Suprapubic skin (tissue), 4 donors: Measurements from ENCODE around the gene HS3ST2. TPM values are rescaled to one million over a fixed set of nuclear protein-coding genes. Genes with fewer than 3 reads are reported as not detected.

Source experiments
- DNase-seq, 2 donors: peaks; one replicate each; pipeline ENCODE4 v3.0.0-alpha.2; 2019; ENCODE audit warnings: low spot score in 2 of 2
- H3K27ac ChIP-seq: fragments of 200-600 bp; sonication (generic); one replicate; pipeline ENCODE4 v1.5.1; 2019
- H3K27me3 ChIP-seq: fragments of 200-600 bp; sonication (generic); one replicate; pipeline ENCODE4 v1.5.1; 2019
- H3K36me3 ChIP-seq: fragments of 200-600 bp; sonication (generic); one replicate; pipeline ENCODE4 v1.5.1; 2019
- H3K4me1 ChIP-seq: fragments of 200-600 bp; sonication (generic); one replicate; pipeline ENCODE4 v1.5.1; 2019
- H3K4me3 ChIP-seq: fragments of 200-600 bp; sonication (generic); one replicate; pipeline ENCODE4 v1.5.1; 2019; ENCODE audit warnings: mild to moderate bottlenecking
- H3K9me3 ChIP-seq: fragments of 200-600 bp; sonication (generic); one replicate; pipeline ENCODE4 v1.5.1; 2019
- EP300 ChIP-seq: sonication (generic); formaldehyde crosslinking; IDR thresholded peaks from one replicate; pipeline ENCODE4 v1.6.1; 2017; ENCODE audit warnings: antibody characterized with exemption
- POLR2A ChIP-seq, 2 donors: fragments of 450-650 bp; IDR thresholded peaks; one replicate each; pipeline ENCODE4 v1.6.1; 2017; ENCODE audit warnings: antibody characterized with exemption in 2 of 2, mild to moderate bottlenecking in 2 of 2, moderate library complexity in 2 of 2
- POLR2AphosphoS5 ChIP-seq, 3 donors: sonication (generic); formaldehyde crosslinking; IDR thresholded peaks; one replicate each; pipeline ENCODE4 v1.6.1; 2017; ENCODE audit warnings: antibody characterized with exemption in 3 of 3
- WGBS: methylation state at CpG from one replicate; pipeline ENCODE4 v1.1.5; 2018; 5-methylcytosine and 5-hydroxymethylcytosine counted together
- total RNA-seq, 4 donors: library from RNA; depleted of rRNA; stranded (reverse); fragments of >200 nt; gene quantifications; one replicate each; pipeline ENCODE4 v1.1.0, GENCODE V29; 2016
- TF ChIP-seq, protein P1 (sequence below), 2 donors: fragments of 200-600 bp in 1 of 2; fragments of 450-650 bp in 1 of 2; sonication (generic) in 1 of 2; IDR thresholded peaks; one replicate each; pipeline ENCODE4 v1.5.1; 2016 to 2019; ENCODE audit warnings: antibody characterized with exemption in 2 of 2, mild to moderate bottlenecking in 1 of 2, moderate library complexity in 1 of 2

The HS3ST2 gene
- total RNA-seq, 4 donors from 2014 or later: 0.30 to 1.7 (median 1.2) TPM

GRCh38 chr16:22886927-22887326 is 73.0 kb downstream of the HS3ST2 start:
- 67% methylated on average over 1 of the region's 1 CpG for WGBS
- DNase-seq: no peak
- H3K9me3 ChIP-seq: no peaks in the 10 kb centered on the region
- no peaks in the 10 kb centered on the region for H3K4me1 ChIP-seq
- no peak overlapping the region for H3K4me3 ChIP-seq
- no peak overlapping the region for H3K27ac ChIP-seq
- no peaks in the 10 kb centered on the region for H3K36me3 ChIP-seq
- no peak for TF ChIP-seq POLR2A (IDR thresholded peaks at IDR 0.05)
- no peaks in the 10 kb centered on the region for H3K27me3 ChIP-seq

DNA sequence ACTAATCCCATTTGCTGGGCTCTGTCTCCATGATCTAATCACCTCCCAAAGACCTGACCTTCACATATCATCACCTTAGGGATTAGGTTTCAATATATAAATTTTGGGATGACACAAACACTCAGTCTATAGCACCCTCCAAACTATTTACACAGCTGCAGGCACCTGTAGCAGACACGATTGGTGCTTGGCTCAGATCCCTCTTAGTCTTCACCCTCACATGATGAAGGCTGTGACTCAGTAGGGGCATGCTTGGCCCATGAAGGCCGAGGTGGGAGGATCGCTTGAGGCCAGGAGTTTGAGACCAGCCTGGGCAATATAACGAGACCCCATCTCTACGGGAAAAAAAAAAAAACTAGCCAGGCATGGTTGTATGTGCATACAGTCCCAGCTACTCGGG is 73.5 kb downstream of the HS3ST2 start:
- H3K4me3 ChIP-seq: no peak overlapping the region
- 75% methylated on average over 6 of the region's 6 CpGs for WGBS
- no peaks in the 10 kb centered on the region for H3K9me3 ChIP-seq
- H3K36me3 ChIP-seq: no peaks in the 10 kb centered on the region
- no peak for DNase-seq
- no peaks in the 10 kb centered on the region for H3K4me1 ChIP-seq
- TF ChIP-seq EP300 (no peak), POLR2A (IDR thresholded peaks at IDR 0.05) (no peak), POLR2AphosphoS5 (IDR thresholded peaks at IDR 0.05) (no peak)
- TF ChIP-seq, protein P1, sequence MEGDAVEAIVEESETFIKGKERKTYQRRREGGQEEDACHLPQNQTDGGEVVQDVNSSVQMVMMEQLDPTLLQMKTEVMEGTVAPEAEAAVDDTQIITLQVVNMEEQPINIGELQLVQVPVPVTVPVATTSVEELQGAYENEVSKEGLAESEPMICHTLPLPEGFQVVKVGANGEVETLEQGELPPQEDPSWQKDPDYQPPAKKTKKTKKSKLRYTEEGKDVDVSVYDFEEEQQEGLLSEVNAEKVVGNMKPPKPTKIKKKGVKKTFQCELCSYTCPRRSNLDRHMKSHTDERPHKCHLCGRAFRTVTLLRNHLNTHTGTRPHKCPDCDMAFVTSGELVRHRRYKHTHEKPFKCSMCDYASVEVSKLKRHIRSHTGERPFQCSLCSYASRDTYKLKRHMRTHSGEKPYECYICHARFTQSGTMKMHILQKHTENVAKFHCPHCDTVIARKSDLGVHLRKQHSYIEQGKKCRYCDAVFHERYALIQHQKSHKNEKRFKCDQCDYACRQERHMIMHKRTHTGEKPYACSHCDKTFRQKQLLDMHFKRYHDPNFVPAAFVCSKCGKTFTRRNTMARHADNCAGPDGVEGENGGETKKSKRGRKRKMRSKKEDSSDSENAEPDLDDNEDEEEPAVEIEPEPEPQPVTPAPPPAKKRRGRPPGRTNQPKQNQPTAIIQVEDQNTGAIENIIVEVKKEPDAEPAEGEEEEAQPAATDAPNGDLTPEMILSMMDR (IDR thresholded peaks at IDR 0.05): no peak
- H3K27me3 ChIP-seq: no peaks in the 10 kb centered on the region
- H3K27ac ChIP-seq: no peak overlapping the region

- WGBS: 40% methylated on average over 4 of the region's 4 CpGs
- H3K36me3 ChIP-seq: no peaks in the 10 kb centered on the region
- H3K27me3 ChIP-seq: no peaks in the 10 kb centered on the region
These were observed 74.8 kb downstream of the HS3ST2 start for GRCh38 chr16:22888791-22889190.

GRCh38 chr16:22890976-22891375 is 77.0 kb downstream of the HS3ST2 start:
- peaks cover 4% of the 10 kb centered on the region for H3K27me3 ChIP-seq
- no peak overlapping the region for H3K27ac ChIP-seq
- no peaks in the 10 kb centered on the region for H3K36me3 ChIP-seq
- no peak for TF ChIP-seq POLR2A (IDR thresholded peaks at IDR 0.05)
- no peak for TF ChIP-seq EP300
- TF ChIP-seq, protein P1 (IDR thresholded peaks at IDR 0.05): no peak
- TF ChIP-seq POLR2AphosphoS5 (IDR thresholded peaks at IDR 0.05): no peak
- no peaks in the 10 kb centered on the region for H3K4me1 ChIP-seq
- 60% methylated on average over 7 of the region's 7 CpGs for WGBS
- H3K9me3 ChIP-seq: no peaks in the 10 kb centered on the region
- no peak for DNase-seq
- no peak overlapping the region for H3K4me3 ChIP-seq

More at GRCh38 chr16:22888791-22889190, 74.8 kb downstream of the HS3ST2 start:
- Histone ChIP-seq H3K4me1 (no peaks in the 10 kb centered on the region), H3K27ac (no peak overlapping the region), H3K4me3 (no peak overlapping the region), H3K9me3 (no peaks in the 10 kb centered on the region)
- TF ChIP-seq EP300: no peak
- no peak for DNase-seq

GRCh38 chr16:22897184-22897583 is 83.2 kb downstream of the HS3ST2 start:
- WGBS: 58% methylated on average over 1 of the region's 1 CpG
- no peaks in the 10 kb centered on the region for H3K9me3 ChIP-seq
- H3K27ac ChIP-seq: no peak overlapping the region
- DNase-seq: no peak
- no peak overlapping the region for H3K4me3 ChIP-seq
- H3K4me1 ChIP-seq: peaks cover 4% of the 10 kb centered on the region
- no peaks in the 10 kb centered on the region for H3K36me3 ChIP-seq
- TF ChIP-seq, protein P1 (IDR thresholded peaks at IDR 0.05): no peak
- TF ChIP-seq EP300 (no peak), POLR2A (IDR thresholded peaks at IDR 0.05) (no peak), POLR2AphosphoS5 (IDR thresholded peaks at IDR 0.05) (no peak)
- H3K27me3 ChIP-seq: peaks cover 19% of the 10 kb centered on the region

DNA sequence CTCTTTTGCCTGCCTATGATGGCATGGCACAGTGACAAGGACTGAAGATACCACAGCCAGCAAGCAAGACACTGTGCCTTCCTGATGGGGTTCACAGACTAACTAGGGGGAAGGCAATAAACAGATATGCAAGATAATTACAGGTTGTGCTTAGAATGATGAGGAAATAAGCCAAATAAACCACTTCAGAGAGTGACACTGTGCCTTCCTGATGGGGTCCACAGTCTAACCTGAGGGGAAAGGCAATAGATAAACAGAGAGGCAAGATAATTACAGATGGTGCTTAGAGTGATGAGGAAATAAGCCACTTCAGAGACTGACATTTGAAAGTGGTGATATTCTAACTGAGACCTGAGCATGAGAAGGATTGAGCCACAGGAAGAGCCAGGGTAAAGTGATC is 84.2 kb downstream of the HS3ST2 start:
- H3K4me3 ChIP-seq: no peak overlapping the region
- H3K4me1 ChIP-seq: peaks cover 4% of the 10 kb centered on the region
- no peaks in the 10 kb centered on the region for H3K36me3 ChIP-seq
- H3K27me3 ChIP-seq: peaks cover 19% of the 10 kb centered on the region
- TF ChIP-seq POLR2AphosphoS5 (IDR thresholded peaks at IDR 0.05) (no peak), EP300 (no peak), POLR2A (IDR thresholded peaks at IDR 0.05) (no peak)
- TF ChIP-seq, protein P1 (IDR thresholded peaks at IDR 0.05): no peak
- H3K9me3 ChIP-seq: no peaks in the 10 kb centered on the region
- DNase-seq: no peak
- no peak overlapping the region for H3K27ac ChIP-seq
